HepG2 (cell line): ENCODE results near the gene TATDN2. TPM values are rescaled to one million over a fixed set of nuclear protein-coding genes. Genes with fewer than 3 reads are reported as not detected.

Source experiments
- ATAC-seq: fragments of 200-7000 bp; cut with Tn5 transposase; 3 replicates; pipeline ENCODE4 v1.9.1; 2020; ENCODE audit warnings: mild to moderate bottlenecking, moderate library complexity
- BruUV-seq: library from RNA; stranded (reverse); fragments of 400-500 nt; replicated peaks from 2 replicates; lab custom pipeline; 2021; lab: Mats Ljungman, UMichigan
- CTCF ChIA-PET: fragments of 300-600 bp; formaldehyde crosslinking; extraction: SDS; loops from one replicate; lab custom pipeline; 2021; ENCODE audit warnings: low total read pairs, inconsistent platforms, low intra/inter-chr PET ratio; lab: Yijun Ruan, JAX
- POLR2A ChIA-PET: fragments of 350-600 bp; sonication (Branson Sonifier 250); formaldehyde crosslinking; loops from one replicate; lab custom pipeline; 2020; ENCODE audit warnings: antibody characterized with exemption, inconsistent platforms; lab: Yijun Ruan, JAX
- DNase-seq: peaks from one replicate; pipeline ENCODE4 v3.0.0-alpha.2; 2015; ENCODE audit warnings: low spot score
- FAIRE-seq: peaks from 3 replicates; lab custom pipeline; 2011; peaks lifted over from hg19 to GRCh38; lab: Jason Lieb, UNC
- H2AFZ ChIP-seq: one replicate; pipeline ENCODE4 v1.6.1; 2011; ENCODE audit warnings: low read length, inconsistent platforms
- H3K27ac ChIP-seq: fragments of 300-600 bp; 3 replicates; pipeline ENCODE4 v1.8.0; 2011; ENCODE audit warnings: mixed run types, mild to moderate bottlenecking, mixed read lengths, low read length, inconsistent platforms; ENCODE audit not compliant: insufficient read depth; ENCODE audit errors: extremely low read length
- H3K27me3 ChIP-seq, 2 experiments: fragments of 200-600 bp in 1 of 2; 2 replicates in 1 of 2; 3 replicates in 1 of 2; pipeline versions ENCODE4 v1.6.0 to v1.8.0; 2011; ENCODE audit warnings: low read length in 2 of 2, mild to moderate bottlenecking in 2 of 2, moderate library complexity in 2 of 2, inconsistent platforms in 1 of 2; ENCODE audit not compliant: insufficient read depth in 2 of 2, control insufficient read depth in 1 of 2
- H3K36me3 ChIP-seq, 2 experiments: fragments of 200-600 bp in 1 of 2; replicated peaks in 1 of 2; 2 replicates in 1 of 2; 3 replicates in 1 of 2; pipeline versions ENCODE4 v1.5.1 to v1.8.0; 2011; ENCODE audit warnings: low read length in 2 of 2, inconsistent platforms in 1 of 2; ENCODE audit not compliant: insufficient read depth in 2 of 2, control insufficient read depth in 1 of 2
- H3K4me1 ChIP-seq: 2 replicates; pipeline ENCODE4 v1.5.1; 2012; ENCODE audit warnings: low read length, inconsistent platforms; ENCODE audit not compliant: insufficient read depth
- H3K4me2 ChIP-seq: 2 replicates; pipeline ENCODE4 v1.6.0; 2011; ENCODE audit warnings: low read depth, low read length, inconsistent platforms
- H3K4me3 ChIP-seq, 3 experiments: fragments of 200-600 bp in 1 of 3; sonication (generic), shearing (Covaris generic) in 1 of 3; replicated peaks in 1 of 3; 2 replicates each; pipeline ENCODE4 v1.5.1; 2011 to 2016; ENCODE audit warnings: low read length in 3 of 3, inconsistent platforms in 2 of 3, low read depth in 2 of 3, mild to moderate bottlenecking in 2 of 3, control low read depth in 1 of 3, mixed read lengths in 1 of 3; ENCODE audit not compliant: insufficient read depth in 1 of 3
- H3K79me2 ChIP-seq: one replicate; pipeline ENCODE4 v1.6.1; 2011; ENCODE audit warnings: low read length, inconsistent platforms; ENCODE audit not compliant: insufficient read depth
- H3K9ac ChIP-seq: 2 replicates; pipeline ENCODE4 v1.6.0; 2011; ENCODE audit warnings: mild to moderate bottlenecking, low read depth, low read length, inconsistent platforms; ENCODE audit not compliant: insufficient read depth
- H3K9me3 ChIP-seq: 2 replicates; pipeline ENCODE4 v1.5.1; 2012; ENCODE audit warnings: mild to moderate bottlenecking, low read length
- H4K20me1 ChIP-seq: 2 replicates; pipeline ENCODE4 v1.6.0; 2011; ENCODE audit warnings: inconsistent platforms, mild to moderate bottlenecking, low read length, moderate library complexity; ENCODE audit not compliant: insufficient read depth
- BORCS8-MEF2B ChIP-seq: sonication (generic); formaldehyde crosslinking; IDR thresholded peaks from 2 replicates; pipeline ENCODE4 v1.8.0; 2022; ENCODE audit warnings: mild to moderate bottlenecking, missing genetic modification reagents
- CBX5 ChIP-seq: sonication (generic); formaldehyde crosslinking; IDR thresholded peaks from 2 replicates; pipeline ENCODE4 v1.4.0; 2020; ENCODE audit warnings: missing genetic modification reagents, borderline replicate concordance
- ERF ChIP-seq: IDR thresholded peaks from 2 replicates; pipeline ENCODE4 v1.6.1; 2018; ENCODE audit warnings: missing biosample characterization, missing genetic modification reagents
- MTF1 ChIP-seq: sonication (generic); formaldehyde crosslinking; IDR thresholded peaks from 2 replicates; pipeline ENCODE4 v1.5.0; 2020; ENCODE audit warnings: missing genetic modification reagents
- NFRKB ChIP-seq: fragments of 450-650 bp; IDR thresholded peaks from 2 replicates; pipeline ENCODE4 v1.6.1; 2017
- POLR2A ChIP-seq, 2 experiments: IDR thresholded peaks; 2 replicates each; pipeline ENCODE4 v1.6.1; 2011; ENCODE audit warnings: low read depth in 2 of 2, low read length in 2 of 2, mild to moderate bottlenecking in 1 of 2, moderate library complexity in 1 of 2; ENCODE audit not compliant: insufficient read depth in 1 of 2
- POLR2AphosphoS5 ChIP-seq: IDR thresholded peaks from 2 replicates; pipeline ENCODE4 v1.6.1; 2012; ENCODE audit warnings: low read depth, low read length
- POLR2G ChIP-seq: fragments of 200-400 bp; formaldehyde crosslinking; IDR thresholded peaks from 2 replicates; pipeline ENCODE4 v1.6.1; 2018; ENCODE audit warnings: mild to moderate bottlenecking, low read depth, low read length, moderate library complexity
- RBM22 ChIP-seq: fragments of 200-400 bp; formaldehyde crosslinking; optimal IDR thresholded peaks from 2 replicates; pipeline ENCODE3; 2017; ENCODE audit warnings: mild to moderate bottlenecking, low read length, moderate library complexity
- THAP11 ChIP-seq: IDR thresholded peaks from 2 replicates; pipeline ENCODE4 v1.6.1; 2016; ENCODE audit warnings: missing biosample characterization, missing genetic modification reagents
- TMF1 ChIP-seq: sonication (generic); formaldehyde crosslinking; IDR thresholded peaks from 2 replicates; pipeline ENCODE4 v1.8.1; 2022; ENCODE audit warnings: low read depth, missing genetic modification reagents
- ZBTB21 ChIP-seq: sonication (generic); formaldehyde crosslinking; IDR thresholded peaks from 2 replicates; pipeline ENCODE4 v1.4.0; 2020; ENCODE audit warnings: missing genetic modification reagents
- ZIK1 ChIP-seq: sonication (generic); formaldehyde crosslinking; IDR thresholded peaks from 2 replicates; pipeline ENCODE4 v1.5.0; 2020; ENCODE audit warnings: mild to moderate bottlenecking, low read depth, missing genetic modification reagents, borderline replicate concordance
- ZNF17 ChIP-seq: sonication (generic); formaldehyde crosslinking; IDR thresholded peaks from 2 replicates; pipeline ENCODE4 v1.5.0; 2020; ENCODE audit warnings: mild to moderate bottlenecking, missing genetic modification reagents
- ZNF616 ChIP-seq: sonication (generic); formaldehyde crosslinking; IDR thresholded peaks from 2 replicates; pipeline ENCODE4 v1.5.0; 2020; ENCODE audit warnings: low read depth, mild to moderate bottlenecking, missing genetic modification reagents
- ZNF737 ChIP-seq: sonication (generic); formaldehyde crosslinking; IDR thresholded peaks from 2 replicates; pipeline ENCODE4 v1.5.0; 2020; ENCODE audit warnings: missing genetic modification reagents, mild to moderate bottlenecking, borderline replicate concordance
- WGBS: methylation state at CpG from one replicate; pipeline ENCODE4 v1.1.6; 2017; ENCODE audit warnings: low lambda C conversion rate; 5-methylcytosine and 5-hydroxymethylcytosine counted together
- in situ Hi-C: cut with HindIII; loops from 2 replicates; pipeline ENCODE4 v1.10.0; 2017; ENCODE audit warnings: low pct_unique_long_range_greater_than_20kb; ENCODE audit not compliant: extremely low pct_ligation_motif_present
- intact Hi-C: fragments of 100-400 bp; cut with micrococcal nuclease; formaldehyde crosslinking; loops from one replicate; pipeline ENCODE4 v1.10.0; 2022; ENCODE audit not compliant: unreplicated experiment
- polyA plus RNA-seq, 8 experiments: library from polyadenylated mRNA; depleted of rRNA in 3 of 8; stranded (reverse) in 7 of 8; unstranded in 1 of 8; fragments of >200 nt; fragmentation: Illumina TruSeq in 4 of 8; extraction: Trizol in 4 of 8; gene quantifications; 2 replicates each; pipeline versions ENCODE4 v1.2.1 to v1.2.3, GENCODE V29; 2011 to 2016; ENCODE audit warnings: low read depth in 4 of 8, missing spikeins in 1 of 8, mixed read lengths in 1 of 8; ENCODE audit not compliant: insufficient read depth in 1 of 8
- total RNA-seq, 5 experiments: library from RNA; depleted of rRNA; stranded (reverse); fragments of >200 nt; fragmentation: Illumina TruSeq; extraction: Trizol; gene quantifications; 2 replicates each; pipeline ENCODE4 v1.2.3, GENCODE V29; 2016; ENCODE audit warnings: low read depth in 1 of 5
- TF ChIP-seq, protein P1 (sequence below): IDR thresholded peaks from 2 replicates; pipeline ENCODE4 v1.6.1; 2016; ENCODE audit warnings: low read depth
- TF ChIP-seq, protein P2 (sequence below): sonication (generic); formaldehyde crosslinking; IDR thresholded peaks from 2 replicates; pipeline ENCODE4 v1.5.1; 2020; ENCODE audit warnings: missing genetic modification reagents, mild to moderate bottlenecking, borderline replicate concordance
- TF ChIP-seq, protein P3 (sequence below): sonication (generic); formaldehyde crosslinking; IDR thresholded peaks from 2 replicates; pipeline ENCODE4 v1.8.1; 2023; ENCODE audit warnings: mild to moderate bottlenecking, missing genetic modification reagents

TATDN2 gene
- total and polyA plus RNA-seq, 2 of the 13 experiments (the other 11 are each of a cell fraction or from before 2014, with no cell fraction given) = 12.1 to 21.9 TPM

DNA sequence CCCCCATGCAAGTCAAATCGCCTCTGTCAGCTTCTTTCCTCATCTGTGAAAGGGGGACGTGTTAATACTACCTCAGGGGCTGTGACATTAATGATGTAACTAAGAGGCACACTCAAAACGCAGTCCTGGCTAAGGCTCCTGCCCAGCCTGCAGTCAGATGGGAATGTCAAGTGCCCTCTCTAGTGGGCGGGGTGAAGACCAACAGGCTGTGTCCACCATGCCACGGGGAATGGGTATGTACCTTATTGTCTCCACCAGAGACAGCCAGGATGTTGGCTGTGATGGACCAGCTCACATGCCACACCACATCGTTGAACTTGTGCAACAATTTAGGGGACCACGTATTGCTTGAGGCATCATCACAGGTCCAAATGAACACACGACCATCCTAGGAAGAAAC is 55.5 kb downstream of the TATDN2 start (continued):
- no peak for TF ChIP-seq TMF1
- TF ChIP-seq CBX5 (CRISPR knock-in tag) = no peak
- TF ChIP-seq ERF (CRISPR knock-in tag) = no peak
- TF ChIP-seq THAP11 = no peak
- TF ChIP-seq POLR2AphosphoS5 = peak; percentile 24; the same call in 1 of the 2 replicates

DNA sequence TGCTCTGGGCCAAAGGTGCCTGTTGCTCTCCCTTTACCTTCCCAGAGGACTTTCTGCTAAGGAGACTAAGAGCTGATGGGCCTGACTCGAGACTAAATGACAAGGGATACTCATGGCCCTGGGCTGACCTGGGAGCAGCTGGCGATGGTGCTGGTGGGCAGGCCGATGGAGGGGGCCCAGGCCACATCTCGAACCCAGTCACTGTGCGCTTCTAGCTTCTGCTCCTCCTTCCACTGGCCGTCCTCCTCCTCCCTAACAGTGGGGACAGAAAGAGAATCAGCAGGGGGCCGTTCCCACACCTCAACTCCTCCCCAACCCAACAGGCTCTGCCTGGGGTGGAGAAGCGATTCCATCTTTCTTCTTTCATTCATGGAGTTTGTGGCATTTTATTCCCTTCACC is 56.6 kb downstream of the TATDN2 start:
- 95% methylated on average over 8 of the region's 8 CpGs for WGBS
- H3K4me2 ChIP-seq = no peak overlapping the region
- ATAC-seq (peak; percentile 2; the same call in 2 of the 3 replicates), DNase-seq (no peak), FAIRE-seq (no peak)
- ChIA-PET CTCF (no interaction called here), POLR2A (interaction anchor here (1.1 kb wide), 1 partner anchor 14 kb away, joined by 3 read pairs; no protein-coding TSS in a partner anchor)
- intact Hi-C loops (no loop called here), in situ Hi-C loops (no loop called here)
- no peak overlapping the region for H3K4me3 ChIP-seq
- peaks cover 49 to 93% of the 10 kb centered on the region in 2 experiments for H3K36me3 ChIP-seq
- H3K9me3 ChIP-seq = no peaks in the 10 kb centered on the region
- H2AFZ ChIP-seq = no peak overlapping the region
- peaks cover 10% of the 10 kb centered on the region for H4K20me1 ChIP-seq
- no peak overlapping the region for H3K27ac ChIP-seq
- no TSS peak for BruUV-seq
- no peak overlapping the region for H3K9ac ChIP-seq
- no peaks in the 10 kb centered on the region for H3K4me1 ChIP-seq
- H3K79me2 ChIP-seq = no peaks in the 10 kb centered on the region
- H3K27me3 ChIP-seq = no peaks in the 10 kb centered on the region
- TF ChIP-seq BORCS8-MEF2B (CRISPR knock-in tag) = no peak
- no peak for TF ChIP-seq ZNF17 (CRISPR knock-in tag)
- 0 out of 2 replicates have a peak, but pooled peaks have one; percentile 41 for TF ChIP-seq POLR2G
- no peak for TF ChIP-seq ZNF616 (CRISPR knock-in tag)
- TF ChIP-seq MTF1 (CRISPR knock-in tag) = no peak
- TF ChIP-seq, protein P1, sequence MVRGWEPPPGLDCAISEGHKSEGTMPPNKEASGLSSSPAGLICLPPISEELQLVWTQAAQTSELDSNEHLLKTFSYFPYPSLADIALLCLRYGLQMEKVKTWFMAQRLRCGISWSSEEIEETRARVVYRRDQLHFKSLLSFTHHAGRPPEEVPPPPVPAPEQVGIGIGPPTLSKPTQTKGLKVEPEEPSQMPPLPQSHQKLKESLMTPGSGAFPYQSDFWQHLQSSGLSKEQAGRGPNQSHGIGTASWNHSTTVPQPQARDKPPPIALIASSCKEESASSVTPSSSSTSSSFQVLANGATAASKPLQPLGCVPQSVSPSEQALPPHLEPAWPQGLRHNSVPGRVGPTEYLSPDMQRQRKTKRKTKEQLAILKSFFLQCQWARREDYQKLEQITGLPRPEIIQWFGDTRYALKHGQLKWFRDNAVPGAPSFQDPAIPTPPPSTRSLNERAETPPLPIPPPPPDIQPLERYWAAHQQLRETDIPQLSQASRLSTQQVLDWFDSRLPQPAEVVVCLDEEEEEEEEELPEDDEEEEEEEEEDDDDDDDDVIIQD (CRISPR knock-in tag) = no peak
- TF ChIP-seq RBM22 = peak; percentile 14
- TF ChIP-seq NFRKB = no peak
- TF ChIP-seq ZNF737 = no peak
- TF ChIP-seq POLR2A (IDR thresholded peaks at IDR 0.05; ENCODE audit: insufficient read depth in 1 of 2, low read depth in 2 of 2, low read length in 2 of 2) = peak in 1 of 2 experiments; percentile 53; a peak in 3 of 4 replicates
- TF ChIP-seq, protein P2, sequence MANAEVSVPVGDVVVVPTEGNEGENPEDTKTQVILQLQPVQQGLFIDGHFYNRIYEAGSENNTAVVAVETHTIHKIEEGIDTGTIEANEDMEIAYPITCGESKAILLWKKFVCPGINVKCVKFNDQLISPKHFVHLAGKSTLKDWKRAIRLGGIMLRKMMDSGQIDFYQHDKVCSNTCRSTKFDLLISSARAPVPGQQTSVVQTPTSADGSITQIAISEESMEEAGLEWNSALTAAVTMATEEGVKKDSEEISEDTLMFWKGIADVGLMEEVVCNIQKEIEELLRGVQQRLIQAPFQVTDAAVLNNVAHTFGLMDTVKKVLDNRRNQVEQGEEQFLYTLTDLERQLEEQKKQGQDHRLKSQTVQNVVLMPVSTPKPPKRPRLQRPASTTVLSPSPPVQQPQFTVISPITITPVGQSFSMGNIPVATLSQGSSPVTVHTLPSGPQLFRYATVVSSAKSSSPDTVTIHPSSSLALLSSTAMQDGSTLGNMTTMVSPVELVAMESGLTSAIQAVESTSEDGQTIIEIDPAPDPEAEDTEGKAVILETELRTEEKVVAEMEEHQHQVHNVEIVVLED (CRISPR knock-in tag) = no peak
- TF ChIP-seq, protein P3, sequence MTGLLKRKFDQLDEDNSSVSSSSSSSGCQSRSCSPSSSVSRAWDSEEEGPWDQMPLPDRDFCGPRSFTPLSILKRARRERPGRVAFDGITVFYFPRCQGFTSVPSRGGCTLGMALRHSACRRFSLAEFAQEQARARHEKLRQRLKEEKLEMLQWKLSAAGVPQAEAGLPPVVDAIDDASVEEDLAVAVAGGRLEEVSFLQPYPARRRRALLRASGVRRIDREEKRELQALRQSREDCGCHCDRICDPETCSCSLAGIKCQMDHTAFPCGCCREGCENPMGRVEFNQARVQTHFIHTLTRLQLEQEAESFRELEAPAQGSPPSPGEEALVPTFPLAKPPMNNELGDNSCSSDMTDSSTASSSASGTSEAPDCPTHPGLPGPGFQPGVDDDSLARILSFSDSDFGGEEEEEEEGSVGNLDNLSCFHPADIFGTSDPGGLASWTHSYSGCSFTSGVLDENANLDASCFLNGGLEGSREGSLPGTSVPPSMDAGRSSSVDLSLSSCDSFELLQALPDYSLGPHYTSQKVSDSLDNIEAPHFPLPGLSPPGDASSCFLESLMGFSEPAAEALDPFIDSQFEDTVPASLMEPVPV (CRISPR knock-in tag) = no peak
- TF ChIP-seq ZIK1 (CRISPR knock-in tag) = no peak
- TF ChIP-seq ZBTB21 (CRISPR knock-in tag) = no peak
